WTC11 (cell line): ENCODE measurements around the gene GNL1. TPM values are rescaled to one million over a fixed set of nuclear protein-coding genes. Genes with fewer than 3 reads are reported as not detected.
A peak's percentile ranks its signal among the peaks of the same experiment; 100 is the strongest.

ENCODE experiments used
- ATAC-seq: fragments of 200-7000 bp; cut with Tn5 transposase; 2 replicates; pipeline ENCODE4 v1.10.0; 2021; ENCODE audit warnings: mild to moderate bottlenecking, moderate library complexity
- CTCF ChIA-PET: fragments of 300-600 bp; sonication (Branson Sonifier 250); formaldehyde crosslinking; loops from one replicate; lab custom pipeline; 2021; ENCODE audit warnings: antibody characterized with exemption; lab: Charles Lee
- POLR2A ChIA-PET: fragments of 350-600 bp; sonication (Branson Sonifier 250); formaldehyde crosslinking; loops from one replicate; lab custom pipeline; 2021; ENCODE audit warnings: antibody characterized with exemption; lab: Charles Lee
- DNase-seq: peaks from one replicate; pipeline ENCODE4 v3.0.0; 2021; ENCODE audit warnings: low spot score
- H3K27ac Mint-ChIP-seq: 2 replicates; pipeline ENCODE4 v1.8.0; 2021; ENCODE audit warnings: mixed read lengths
- H3K27me3 Mint-ChIP-seq: 2 replicates; pipeline ENCODE4 v1.8.0; 2021; ENCODE audit warnings: low read depth, mild to moderate bottlenecking, moderate library complexity, mixed read lengths
- H3K36me3 Mint-ChIP-seq: 2 replicates; pipeline ENCODE4 v1.8.0; 2021; ENCODE audit warnings: mixed read lengths
- H3K4me1 Mint-ChIP-seq: 2 replicates; pipeline ENCODE4 v1.8.0; 2022; ENCODE audit warnings: mixed read lengths
- H3K4me3 Mint-ChIP-seq: 2 replicates; pipeline ENCODE4 v1.8.0; 2021; ENCODE audit warnings: mild to moderate bottlenecking, moderate library complexity, mixed read lengths
- H3K9me3 Mint-ChIP-seq: 2 replicates; pipeline ENCODE4 v1.8.0; 2021; ENCODE audit warnings: mixed read lengths
- CREB1 ChIP-seq: sonication (generic); formaldehyde crosslinking; IDR thresholded peaks from 2 replicates; pipeline ENCODE4 v1.8.0; 2023; ENCODE audit warnings: mild to moderate bottlenecking, missing genetic modification reagents
- CREM ChIP-seq: sonication (generic); formaldehyde crosslinking; IDR thresholded peaks from 2 replicates; pipeline ENCODE4 v1.8.1; 2022; ENCODE audit warnings: mild to moderate bottlenecking, missing genetic modification reagents, moderate library complexity
- ESRRA ChIP-seq: sonication (generic); formaldehyde crosslinking; IDR thresholded peaks from 2 replicates; pipeline ENCODE4 v1.8.1; 2022; ENCODE audit warnings: mild to moderate bottlenecking, missing genetic modification reagents, borderline replicate concordance
- GABPB1 ChIP-seq: sonication (generic); formaldehyde crosslinking; IDR thresholded peaks from 2 replicates; pipeline ENCODE4 v1.8.1; 2023; ENCODE audit warnings: mild to moderate bottlenecking, missing genetic modification reagents
- KAT7 ChIP-seq: sonication (generic); formaldehyde crosslinking; IDR thresholded peaks from 2 replicates; pipeline ENCODE4 v1.8.1; 2023; ENCODE audit warnings: missing genetic modification reagents, mild to moderate bottlenecking, borderline replicate concordance
- NFE2L1 ChIP-seq: sonication (generic); formaldehyde crosslinking; IDR thresholded peaks from 2 replicates; pipeline ENCODE4 v1.8.1; 2023; ENCODE audit warnings: missing genetic modification reagents
- NR1H2 ChIP-seq: sonication (generic); formaldehyde crosslinking; IDR thresholded peaks from 2 replicates; pipeline ENCODE4 v1.9.0; 2021; ENCODE audit warnings: mild to moderate bottlenecking, moderate library complexity, missing genetic modification reagents
- NR3C1 ChIP-seq: sonication (generic); formaldehyde crosslinking; conservative IDR thresholded peaks from 2 replicates; pipeline ENCODE4 v1.8.1; 2023; ENCODE audit warnings: low read depth, mild to moderate bottlenecking, missing genetic modification reagents
- OVOL2 ChIP-seq: fragments of 250-450 bp; sonication (Bioruptor Pico); IDR thresholded peaks from 2 replicates; pipeline ENCODE4 v1.9.0; 2021; ENCODE audit warnings: mild to moderate bottlenecking, borderline replicate concordance
- PRRX2 ChIP-seq: fragments of 250-450 bp; sonication (Bioruptor Pico); IDR thresholded peaks from 2 replicates; pipeline ENCODE4 v1.8.0; 2021; ENCODE audit warnings: mild to moderate bottlenecking
- TEAD4 ChIP-seq: sonication (generic); formaldehyde crosslinking; IDR thresholded peaks from 2 replicates; pipeline ENCODE4 v1.8.0; 2022; ENCODE audit warnings: mild to moderate bottlenecking, missing genetic modification reagents
- ZNF121 ChIP-seq: sonication (generic); formaldehyde crosslinking; IDR thresholded peaks from 2 replicates; pipeline ENCODE4 v1.8.0; 2023; ENCODE audit warnings: missing genetic modification reagents
- ZNF232 ChIP-seq: sonication (generic); formaldehyde crosslinking; IDR thresholded peaks from 2 replicates; pipeline ENCODE4 v1.8.0; 2022; ENCODE audit warnings: mild to moderate bottlenecking, missing genetic modification reagents
- ZNF416 ChIP-seq: fragments of 250-450 bp; sonication (Bioruptor Pico); IDR thresholded peaks from 2 replicates; pipeline ENCODE4 v1.9.0; 2021; ENCODE audit warnings: mild to moderate bottlenecking, inconsistent platforms
- ZNF423 ChIP-seq: fragments of 250-450 bp; sonication (Bioruptor Pico); IDR thresholded peaks from 2 replicates; pipeline ENCODE4 v2.1.2; 2022; ENCODE audit warnings: mild to moderate bottlenecking, moderate library complexity
- total RNA-seq: library from RNA; stranded (reverse); gene quantifications from 3 replicates; pipeline ENCODE4 v1.2.3, GENCODE V29; 2021
- TF ChIP-seq, protein P1 (sequence below): sonication (generic); formaldehyde crosslinking; IDR thresholded peaks from 2 replicates; pipeline ENCODE4 v1.8.1; 2023; ENCODE audit warnings: mild to moderate bottlenecking, missing genetic modification reagents, moderate library complexity
- TF ChIP-seq, protein P2 (sequence below): sonication (generic); formaldehyde crosslinking; conservative IDR thresholded peaks from 2 replicates; pipeline ENCODE4 v1.8.1; 2022; ENCODE audit warnings: mild to moderate bottlenecking, missing genetic modification reagents
- TF ChIP-seq, protein P3 (sequence below): fragments of 250-450 bp; sonication (Bioruptor Pico); IDR thresholded peaks from 2 replicates; pipeline ENCODE4 v2.1.2; 2022; ENCODE audit warnings: mild to moderate bottlenecking, moderate library complexity
- TF ChIP-seq, protein P4 (sequence below): sonication (generic); formaldehyde crosslinking; IDR thresholded peaks from 2 replicates; pipeline ENCODE4 v1.8.0; 2023; ENCODE audit warnings: missing genetic modification reagents
- TF ChIP-seq, protein P5 (sequence below): sonication (generic); formaldehyde crosslinking; IDR thresholded peaks from 2 replicates; pipeline ENCODE4 v1.8.0; 2022; ENCODE audit warnings: mild to moderate bottlenecking, missing genetic modification reagents
- TF ChIP-seq, protein P6 (sequence below): fragments of 250-450 bp; sonication (Bioruptor Pico); IDR thresholded peaks from 2 replicates; pipeline ENCODE4 v1.8.0; 2021; ENCODE audit warnings: mild to moderate bottlenecking
- TF ChIP-seq, protein P7 (sequence below): sonication (generic); formaldehyde crosslinking; IDR thresholded peaks from 2 replicates; pipeline ENCODE4 v1.8.1; 2022; ENCODE audit warnings: mild to moderate bottlenecking, moderate library complexity, missing genetic modification reagents
- TF ChIP-seq, protein P8 (sequence below): fragments of 250-450 bp; sonication (Bioruptor Pico); IDR thresholded peaks from 2 replicates; pipeline ENCODE4 v1.9.0; 2021; ENCODE audit warnings: mild to moderate bottlenecking, borderline replicate concordance

GNL1 gene
- total RNA-seq, 1 experiment from 2014 or later, result 85.7 TPM

DNA sequence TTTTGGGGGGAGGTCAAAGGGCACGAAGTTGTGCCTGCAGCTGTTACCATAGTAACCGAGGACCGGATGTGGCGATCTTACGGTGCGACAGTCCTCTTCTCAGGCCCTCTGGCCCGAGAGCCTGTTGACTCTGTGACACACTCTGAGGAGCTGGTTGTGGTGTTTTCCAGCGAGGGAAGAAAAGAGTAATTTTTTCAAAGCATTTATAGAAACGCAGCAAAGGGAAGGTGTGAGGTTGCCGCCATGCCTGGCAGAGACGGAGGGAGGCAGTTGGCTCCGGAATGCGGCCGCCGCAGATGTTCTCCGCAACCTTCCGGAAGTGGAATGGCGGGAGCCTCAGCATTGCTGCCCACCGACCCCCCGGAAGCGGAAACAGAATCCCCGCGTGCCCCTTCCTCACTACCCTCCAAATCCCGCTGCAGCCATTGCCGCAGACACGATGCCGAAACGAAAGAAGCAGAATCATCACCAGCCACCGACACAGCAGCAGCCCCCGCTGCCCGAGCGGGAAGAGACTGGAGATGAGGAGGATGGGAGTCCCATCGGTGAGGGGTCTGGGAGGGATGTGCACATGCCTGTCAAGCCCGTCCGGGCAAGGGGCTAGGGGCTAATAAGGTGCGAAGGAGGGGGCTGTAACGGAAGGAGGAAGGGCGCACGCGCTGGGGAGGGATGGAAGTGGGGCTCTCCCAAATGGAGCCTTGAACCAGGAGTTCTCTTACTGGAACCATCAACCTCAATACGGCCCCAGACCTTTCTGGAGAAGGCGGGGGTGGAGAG lies 805 bp upstream of the GNL1 start, which contains the start of gene PRR3 (continued):
- TF ChIP-seq, protein P1, sequence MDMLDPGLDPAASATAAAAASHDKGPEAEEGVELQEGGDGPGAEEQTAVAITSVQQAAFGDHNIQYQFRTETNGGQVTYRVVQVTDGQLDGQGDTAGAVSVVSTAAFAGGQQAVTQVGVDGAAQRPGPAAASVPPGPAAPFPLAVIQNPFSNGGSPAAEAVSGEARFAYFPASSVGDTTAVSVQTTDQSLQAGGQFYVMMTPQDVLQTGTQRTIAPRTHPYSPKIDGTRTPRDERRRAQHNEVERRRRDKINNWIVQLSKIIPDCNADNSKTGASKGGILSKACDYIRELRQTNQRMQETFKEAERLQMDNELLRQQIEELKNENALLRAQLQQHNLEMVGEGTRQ (CRISPR knock-in tag), result peak; percentile 56
- TF ChIP-seq PRRX2 (CRISPR knock-in tag) (no peak), ZNF423 (CRISPR knock-in tag) (no peak), NR3C1 (no peak), ESRRA (peak; percentile 90; the same call in 1 of the 2 replicates), NR1H2 (CRISPR knock-in tag) (0 out of 2 replicates have a peak, but pooled peaks have one; percentile 82), CREM (CRISPR knock-in tag) (peak; percentile 92), KAT7 (CRISPR knock-in tag) (0 out of 2 replicates have a peak, but pooled peaks have one; percentile 66), CREB1 (peak; percentile 76; the same call in 1 of the 2 replicates), ZNF121 (no peak), NFE2L1 (CRISPR knock-in tag) (peak; percentile 96), ZNF232 (CRISPR knock-in tag) (peak; percentile 83)
- TF ChIP-seq, protein P2, sequence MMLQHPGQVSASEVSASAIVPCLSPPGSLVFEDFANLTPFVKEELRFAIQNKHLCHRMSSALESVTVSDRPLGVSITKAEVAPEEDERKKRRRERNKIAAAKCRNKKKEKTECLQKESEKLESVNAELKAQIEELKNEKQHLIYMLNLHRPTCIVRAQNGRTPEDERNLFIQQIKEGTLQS (CRISPR knock-in tag), result peak; percentile 51; the same call in 1 of the 2 replicates
- TF ChIP-seq, protein P3, sequence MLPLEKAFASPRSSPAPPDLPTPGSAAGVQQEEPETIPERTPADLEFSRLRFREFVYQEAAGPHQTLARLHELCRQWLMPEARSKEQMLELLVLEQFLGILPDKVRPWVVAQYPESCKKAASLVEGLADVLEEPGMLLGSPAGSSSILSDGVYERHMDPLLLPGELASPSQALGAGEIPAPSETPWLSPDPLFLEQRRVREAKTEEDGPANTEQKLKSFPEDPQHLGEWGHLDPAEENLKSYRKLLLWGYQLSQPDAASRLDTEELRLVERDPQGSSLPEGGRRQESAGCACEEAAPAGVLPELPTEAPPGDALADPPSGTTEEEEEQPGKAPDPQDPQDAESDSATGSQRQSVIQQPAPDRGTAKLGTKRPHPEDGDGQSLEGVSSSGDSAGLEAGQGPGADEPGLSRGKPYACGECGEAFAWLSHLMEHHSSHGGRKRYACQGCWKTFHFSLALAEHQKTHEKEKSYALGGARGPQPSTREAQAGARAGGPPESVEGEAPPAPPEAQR (CRISPR knock-in tag), result no peak
- TF ChIP-seq, protein P4, sequence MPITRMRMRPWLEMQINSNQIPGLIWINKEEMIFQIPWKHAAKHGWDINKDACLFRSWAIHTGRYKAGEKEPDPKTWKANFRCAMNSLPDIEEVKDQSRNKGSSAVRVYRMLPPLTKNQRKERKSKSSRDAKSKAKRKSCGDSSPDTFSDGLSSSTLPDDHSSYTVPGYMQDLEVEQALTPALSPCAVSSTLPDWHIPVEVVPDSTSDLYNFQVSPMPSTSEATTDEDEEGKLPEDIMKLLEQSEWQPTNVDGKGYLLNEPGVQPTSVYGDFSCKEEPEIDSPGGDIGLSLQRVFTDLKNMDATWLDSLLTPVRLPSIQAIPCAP (CRISPR knock-in tag), result peak; percentile 92; the same call in 1 of the 2 replicates
- TF ChIP-seq, protein P5, sequence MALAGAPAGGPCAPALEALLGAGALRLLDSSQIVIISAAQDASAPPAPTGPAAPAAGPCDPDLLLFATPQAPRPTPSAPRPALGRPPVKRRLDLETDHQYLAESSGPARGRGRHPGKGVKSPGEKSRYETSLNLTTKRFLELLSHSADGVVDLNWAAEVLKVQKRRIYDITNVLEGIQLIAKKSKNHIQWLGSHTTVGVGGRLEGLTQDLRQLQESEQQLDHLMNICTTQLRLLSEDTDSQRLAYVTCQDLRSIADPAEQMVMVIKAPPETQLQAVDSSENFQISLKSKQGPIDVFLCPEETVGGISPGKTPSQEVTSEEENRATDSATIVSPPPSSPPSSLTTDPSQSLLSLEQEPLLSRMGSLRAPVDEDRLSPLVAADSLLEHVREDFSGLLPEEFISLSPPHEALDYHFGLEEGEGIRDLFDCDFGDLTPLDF (CRISPR knock-in tag), result peak; percentile 91
- TF ChIP-seq, protein P6, sequence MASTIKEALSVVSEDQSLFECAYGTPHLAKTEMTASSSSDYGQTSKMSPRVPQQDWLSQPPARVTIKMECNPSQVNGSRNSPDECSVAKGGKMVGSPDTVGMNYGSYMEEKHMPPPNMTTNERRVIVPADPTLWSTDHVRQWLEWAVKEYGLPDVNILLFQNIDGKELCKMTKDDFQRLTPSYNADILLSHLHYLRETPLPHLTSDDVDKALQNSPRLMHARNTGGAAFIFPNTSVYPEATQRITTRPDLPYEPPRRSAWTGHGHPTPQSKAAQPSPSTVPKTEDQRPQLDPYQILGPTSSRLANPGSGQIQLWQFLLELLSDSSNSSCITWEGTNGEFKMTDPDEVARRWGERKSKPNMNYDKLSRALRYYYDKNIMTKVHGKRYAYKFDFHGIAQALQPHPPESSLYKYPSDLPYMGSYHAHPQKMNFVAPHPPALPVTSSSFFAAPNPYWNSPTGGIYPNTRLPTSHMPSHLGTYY, result no peak
- TF ChIP-seq, protein P7, sequence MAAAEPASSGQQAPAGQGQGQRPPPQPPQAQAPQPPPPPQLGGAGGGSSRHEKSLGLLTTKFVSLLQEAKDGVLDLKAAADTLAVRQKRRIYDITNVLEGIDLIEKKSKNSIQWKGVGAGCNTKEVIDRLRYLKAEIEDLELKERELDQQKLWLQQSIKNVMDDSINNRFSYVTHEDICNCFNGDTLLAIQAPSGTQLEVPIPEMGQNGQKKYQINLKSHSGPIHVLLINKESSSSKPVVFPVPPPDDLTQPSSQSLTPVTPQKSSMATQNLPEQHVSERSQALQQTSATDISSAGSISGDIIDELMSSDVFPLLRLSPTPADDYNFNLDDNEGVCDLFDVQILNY, result peak; percentile 88; the same call in 1 of the 2 replicates
- TF ChIP-seq, all 79 proteins: peak for 40

DNA sequence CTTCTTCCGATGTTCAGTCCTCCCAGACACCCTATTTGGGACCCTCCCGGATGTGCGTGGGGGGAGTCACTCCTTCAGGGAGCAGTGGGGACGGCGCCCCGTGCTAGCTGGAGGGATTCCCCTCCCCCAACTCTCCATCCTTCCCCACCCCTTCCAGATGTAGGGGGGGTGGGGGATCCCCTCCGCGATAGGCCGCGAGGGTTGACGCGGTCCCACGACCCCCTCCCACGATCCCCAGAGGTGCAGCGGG lies 548 bp downstream of the GNL1 start:
- peaks cover 42% of the 10 kb centered on the region for H3K36me3 Mint-ChIP-seq
- POLR2A ChIA-PET, result interaction anchor here (1.0 to 1.4 kb wide), 3 partner anchors 15 to 132 kb away, joined by 3 to 7 read pairs (median 5); partner anchors contain the start of gene ABCF1
- no peak for DNase-seq
- H3K9me3 Mint-ChIP-seq, result no peaks in the 10 kb centered on the region
- H3K27me3 Mint-ChIP-seq, result no peaks in the 10 kb centered on the region
- peak overlapping the region; percentile 69 for H3K27ac Mint-ChIP-seq
- peak overlapping the region; percentile 92 for H3K4me3 Mint-ChIP-seq
- H3K4me1 Mint-ChIP-seq, result peaks cover 20% of the 10 kb centered on the region
- TF ChIP-seq GABPB1 (no peak), KAT7 (CRISPR knock-in tag) (no peak), TEAD4 (CRISPR knock-in tag) (no peak), ZNF416 (no peak), ZNF232 (CRISPR knock-in tag) (no peak), OVOL2 (no peak)
- TF ChIP-seq, protein P6, result no peak
- TF ChIP-seq, protein P8, sequence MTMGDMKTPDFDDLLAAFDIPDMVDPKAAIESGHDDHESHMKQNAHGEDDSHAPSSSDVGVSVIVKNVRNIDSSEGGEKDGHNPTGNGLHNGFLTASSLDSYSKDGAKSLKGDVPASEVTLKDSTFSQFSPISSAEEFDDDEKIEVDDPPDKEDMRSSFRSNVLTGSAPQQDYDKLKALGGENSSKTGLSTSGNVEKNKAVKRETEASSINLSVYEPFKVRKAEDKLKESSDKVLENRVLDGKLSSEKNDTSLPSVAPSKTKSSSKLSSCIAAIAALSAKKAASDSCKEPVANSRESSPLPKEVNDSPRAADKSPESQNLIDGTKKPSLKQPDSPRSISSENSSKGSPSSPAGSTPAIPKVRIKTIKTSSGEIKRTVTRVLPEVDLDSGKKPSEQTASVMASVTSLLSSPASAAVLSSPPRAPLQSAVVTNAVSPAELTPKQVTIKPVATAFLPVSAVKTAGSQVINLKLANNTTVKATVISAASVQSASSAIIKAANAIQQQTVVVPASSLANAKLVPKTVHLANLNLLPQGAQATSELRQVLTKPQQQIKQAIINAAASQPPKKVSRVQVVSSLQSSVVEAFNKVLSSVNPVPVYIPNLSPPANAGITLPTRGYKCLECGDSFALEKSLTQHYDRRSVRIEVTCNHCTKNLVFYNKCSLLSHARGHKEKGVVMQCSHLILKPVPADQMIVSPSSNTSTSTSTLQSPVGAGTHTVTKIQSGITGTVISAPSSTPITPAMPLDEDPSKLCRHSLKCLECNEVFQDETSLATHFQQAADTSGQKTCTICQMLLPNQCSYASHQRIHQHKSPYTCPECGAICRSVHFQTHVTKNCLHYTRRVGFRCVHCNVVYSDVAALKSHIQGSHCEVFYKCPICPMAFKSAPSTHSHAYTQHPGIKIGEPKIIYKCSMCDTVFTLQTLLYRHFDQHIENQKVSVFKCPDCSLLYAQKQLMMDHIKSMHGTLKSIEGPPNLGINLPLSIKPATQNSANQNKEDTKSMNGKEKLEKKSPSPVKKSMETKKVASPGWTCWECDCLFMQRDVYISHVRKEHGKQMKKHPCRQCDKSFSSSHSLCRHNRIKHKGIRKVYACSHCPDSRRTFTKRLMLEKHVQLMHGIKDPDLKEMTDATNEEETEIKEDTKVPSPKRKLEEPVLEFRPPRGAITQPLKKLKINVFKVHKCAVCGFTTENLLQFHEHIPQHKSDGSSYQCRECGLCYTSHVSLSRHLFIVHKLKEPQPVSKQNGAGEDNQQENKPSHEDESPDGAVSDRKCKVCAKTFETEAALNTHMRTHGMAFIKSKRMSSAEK, result no peak
- ATAC-seq, result no peak
- CTCF ChIA-PET, result interaction anchor here (1.2 to 3.4 kb wide), 7 partner anchors 10 to 175 kb away, joined by 3 to 38 read pairs (median 6); partner anchors contain the start of gene ABCF1
